Motor neuron (in vitro differentiated cells): ENCODE measurements around the gene KCTD19. TPM values are rescaled to one million over a fixed set of nuclear protein-coding genes. Genes with fewer than 3 reads are reported as not detected.

Experiments
- ATAC-seq, 8 experiments: fragments of 200-7000 bp; cut with Tn5 transposase; replicated peaks in 6 of 8; 2 replicates each; pipeline ENCODE4 v1.8.0; 2021; ENCODE audit warnings: mild to moderate bottlenecking in 8 of 8, moderate library complexity in 8 of 8
- H3K27ac ChIP-seq, 2 donors: fragments of 250-450 bp; sonication (Bioruptor Pico); 2 replicates each; pipeline ENCODE4 v1.9.0; 2021; ENCODE audit warnings: antibody characterized with exemption in 2 of 2, mild to moderate bottlenecking in 2 of 2, moderate library complexity in 1 of 2
- H3K4me1 ChIP-seq, 2 donors: fragments of 250-450 bp; sonication (Bioruptor Pico); replicated peaks in 1 of 2; 2 replicates each; pipeline ENCODE4 v1.6.1; 2021; ENCODE audit warnings: antibody characterized with exemption in 2 of 2, mild to moderate bottlenecking in 2 of 2, moderate library complexity in 1 of 2
- H3K4me3 ChIP-seq, 5 donors: fragments of 250-450 bp; sonication (Bioruptor Pico); 2 replicates each; pipeline ENCODE4 v1.9.0; 2021; ENCODE audit warnings: antibody characterized with exemption in 5 of 5, mild to moderate bottlenecking in 5 of 5, moderate library complexity in 4 of 5
- WGBS, 10 experiments: fragments of 450-650 bp; shearing (Covaris generic); methylation state at CpG; one replicate each; pipeline ENCODE4 v1.0.0; 2022; 5-methylcytosine and 5-hydroxymethylcytosine counted together
- in situ Hi-C, 9 experiments: fragments of 400-800 bp; cut with MboI; loops; one replicate each; pipeline ENCODE4 v1.15.0; 2021; ENCODE audit warnings: low sequenced_read_pairs in 9 of 9, low pct_unique_long_range_greater_than_20kb in 2 of 9; ENCODE audit not compliant: unreplicated experiment in 9 of 9
- total RNA-seq, 8 experiments: library from RNA; unstranded; fragments of 300-600 nt; gene quantifications; 2 replicates each; pipeline versions ENCODE4 v1.2.3 to v1.2.4, GENCODE V29; 2022

Gene KCTD19
- total RNA-seq, 8 experiments from 2014 or later, result 0.15 to 1.8 (median 0.90) TPM

- H3K4me3 ChIP-seq, result no peak overlapping the region
- no peaks in the 10 kb centered on the region for H3K4me1 ChIP-seq
- 92 to 100% (median 100%) methylated on average over 1 to 7 of the region's 28 CpGs; no CpG with 5 or more reads in 6 of the 10 experiments for WGBS, 10 experiments
- ATAC-seq, result peak in 1 of 8 experiments; percentile 13
- in situ Hi-C loops, result no loop called here
- H3K27ac ChIP-seq, result no peak overlapping the region
These were observed 39.9 kb downstream of the KCTD19 start for GRCh38 chr16:67286441-67287235.

GRCh38 chr16:67284699-67285646, 41.6 kb downstream of the KCTD19 start:
- H3K27ac ChIP-seq, result no peak overlapping the region
- in situ Hi-C loops, result no loop called here
- ATAC-seq, result peak in 7 of 8 experiments; percentile 39 to 81 (median 58)
- WGBS, 10 experiments, result 63 to 80% (median 79%) methylated on average over 1 to 9 of the region's 34 CpGs; no CpG with 5 or more reads in 6 of the 10 experiments
- no peaks in the 10 kb centered on the region for H3K4me1 ChIP-seq
- H3K4me3 ChIP-seq, result no peak overlapping the region

GRCh38 chr16:67283826-67284555, 42.5 kb downstream of the KCTD19 start:
- no peak for ATAC-seq
- in situ Hi-C loops, result no loop called here
- H3K4me3 ChIP-seq, result no peak overlapping the region
- 67 to 100% (median 92%) methylated on average over 1 to 19 of the region's 21 CpGs for WGBS, 10 experiments
- no peak overlapping the region for H3K27ac ChIP-seq
- H3K4me1 ChIP-seq, result no peaks in the 10 kb centered on the region

- Histone ChIP-seq H3K4me1 (no peaks in the 10 kb centered on the region), H3K4me3 (no peak overlapping the region), H3K27ac (no peak overlapping the region)
- 80 to 100% (median 85%) methylated on average over 1 to 7 of the region's 7 CpGs; no CpG with 5 or more reads in 2 of the 10 experiments for WGBS, 10 experiments
- peak in 1 of 8 experiments; percentile 31 for ATAC-seq
- in situ Hi-C loops, result no loop called here
These were observed 43.3 kb downstream of the KCTD19 start for GRCh38 chr16:67283039-67283825.

- no peak for ATAC-seq
- no peak overlapping the region for H3K27ac ChIP-seq
- no peak overlapping the region for H3K4me3 ChIP-seq
- WGBS, 10 experiments, result 84 to 94% methylated on average over 3 to 7 of the region's 10 CpGs; no CpG with 5 or more reads in 8 of the 10 experiments
- in situ Hi-C loops, result no loop called here
- no peaks in the 10 kb centered on the region for H3K4me1 ChIP-seq
These were observed 44.1 kb downstream of the KCTD19 start for GRCh38 chr16:67282447-67282805.

- Histone ChIP-seq H3K27ac (no peak overlapping the region), H3K4me3 (no peak overlapping the region), H3K4me1 (no peaks in the 10 kb centered on the region)
- ATAC-seq, result no peak
- in situ Hi-C loops, result no loop called here
- WGBS, 10 experiments, result 83 to 100% (median 86%) methylated on average over 3 to 7 of the region's 14 CpGs; no CpG with 5 or more reads in 6 of the 10 experiments
These were observed 44.8 kb downstream of the KCTD19 start for GRCh38 chr16:67281536-67282446.

- no peak for ATAC-seq
- Histone ChIP-seq H3K4me1 (no peaks in the 10 kb centered on the region), H3K4me3 (peak overlapping the region in 1 of 5 donors; percentile 42), H3K27ac (no peak overlapping the region)
- in situ Hi-C loops, result no loop called here
- 80 to 100% (median 98%) methylated on average over 1 to 5 of the region's 15 CpGs; no CpG with 5 or more reads in 4 of the 10 experiments for WGBS, 10 experiments
These were observed 46.2 kb downstream of the KCTD19 start for GRCh38 chr16:67280090-67281015.

- Histone ChIP-seq H3K4me3 (peak within 1 kb of the TSS; percentile 19 to 42 (median 29)), H3K4me1 (no peaks in the 10 kb centered on the region), H3K27ac (no peak within 1 kb of the TSS)
- peak; percentile 79 to 99 (median 88) for ATAC-seq
- in situ Hi-C loops, result no loop called here
- 92 to 96% methylated on average over 5 to 8 of the region's 83 CpGs; no CpG with 5 or more reads in 8 of the 10 experiments for WGBS, 10 experiments
These were observed 47.0 kb downstream of the KCTD19 start, which contains the start of gene PLEKHG4 for GRCh38 chr16:67279296-67280089. Gene PLEKHG4, plus strand, starts transcription at chr16:67279532. Its CDS starts 513 bp downstream, at chr16:67280045.

- no peaks in the 10 kb centered on the region for H3K4me1 ChIP-seq
- H3K4me3 ChIP-seq, result peak overlapping the region; percentile 19 to 42 (median 29)
- ATAC-seq, result peak; percentile 19 to 70 (median 42)
- in situ Hi-C loops, result no loop called here
- WGBS, 10 experiments, result no CpG with 5 or more reads among the region's 42 CpGs
- H3K27ac ChIP-seq, result no peak overlapping the region
These were observed 47.7 kb downstream of the KCTD19 start for GRCh38 chr16:67278773-67279295.
